HG03521 (cell line): ENCODE measurements around the gene CFD.
"Not testable (repeated sequence)": the region's sequence is repeated elsewhere in the genome, so short reads cannot be mapped to it uniquely, and the experiment has no call there.

ENCODE experiments used
- ATAC-seq: cut with Tn5 transposase; IDR thresholded peaks from one replicate; pipeline ENCODE4 v1.9.1; 2021; ENCODE audit warnings: mild to moderate bottlenecking, moderate library complexity; ENCODE audit not compliant: unreplicated experiment

The CFD gene

GRCh38 chr19:887599-887998 lies 28.1 kb downstream of the CFD start:
- ATAC-seq: no peak

GRCh38 chr19:888581-889385 lies 29.3 kb downstream of the CFD start:
- no peak for ATAC-seq

GRCh38 chr19:889662-890295 lies 30.3 kb downstream of the CFD start:
- no peak for ATAC-seq

GRCh38 chr19:890831-891230 lies 31.4 kb downstream of the CFD start:
- no peak for ATAC-seq

GRCh38 chr19:891421-892200 lies 32.1 kb downstream of the CFD start:
- not testable (repeated sequence) for ATAC-seq

GRCh38 chr19:892243-892893 lies 32.9 kb downstream of the CFD start:
- ATAC-seq: no peak

GRCh38 chr19:892894-893689 lies 33.6 kb downstream of the CFD start, which contains the start of the genes MED16 and RNU6-9:
Gene MED16 (minus strand): TSS chr19:893187. CDS start chr19:891131, 2,056 bp downstream.
Gene RNU6-9 (plus strand): TSS chr19:893484.
- ATAC-seq: peak; percentile 81

GRCh38 chr19:896434-896833 lies 37.0 kb downstream of the CFD start:
- no peak for ATAC-seq

GRCh38 chr19:896999-897398 lies 37.5 kb downstream of the CFD start:
- ATAC-seq: no peak

GRCh38 chr19:897442-898039 lies 38.1 kb downstream of the CFD start:
- no peak for ATAC-seq

- ATAC-seq: no peak
These were observed 39.2 kb downstream of the CFD start for GRCh38 chr19:898663-899062.

GRCh38 chr19:899336-900042 lies 40.0 kb downstream of the CFD start:
- no peak for ATAC-seq

GRCh38 chr19:900043-900301 lies 40.5 kb downstream of the CFD start:
- no peak for ATAC-seq

GRCh38 chr19:900302-901111 lies 41.0 kb downstream of the CFD start:
- no peak for ATAC-seq

- no peak for ATAC-seq
These were observed 42.0 kb downstream of the CFD start for GRCh38 chr19:901216-902092.

- no peak for ATAC-seq
These were observed 42.6 kb downstream of the CFD start for GRCh38 chr19:902093-902370.

GRCh38 chr19:902446-903226 lies 43.2 kb downstream of the CFD start:
- no peak for ATAC-seq
